HG03097 (cell line): ENCODE results near the gene ZSWIM2.
"Not testable (repeated sequence)": the region's sequence is repeated elsewhere in the genome, so short reads cannot be mapped to it uniquely, and the experiment has no call there.

Source experiments
- ATAC-seq: cut with Tn5 transposase; IDR thresholded peaks from one replicate; pipeline ENCODE4 v1.9.1; 2021; ENCODE audit not compliant: unreplicated experiment, low FRiP score

The ZSWIM2 gene

DNA sequence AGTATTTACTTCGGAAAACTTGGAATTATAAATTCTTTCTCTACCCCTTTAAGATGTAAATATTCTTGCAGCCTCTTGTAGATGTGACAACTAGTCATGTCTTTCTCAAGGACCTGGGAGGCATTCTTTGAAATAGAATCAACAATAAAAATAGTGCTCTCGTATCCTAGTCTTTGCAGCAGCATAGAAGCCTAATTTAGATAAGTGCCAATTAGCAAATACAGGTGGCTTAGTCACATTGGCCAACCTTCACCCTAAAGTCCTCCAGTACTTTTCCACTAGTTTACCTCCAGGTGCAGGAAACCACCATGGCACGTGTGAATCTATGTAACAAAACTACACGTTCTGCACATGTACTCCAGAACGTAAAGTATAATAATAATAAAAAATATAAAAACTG lies 3.5 kb upstream of the ZSWIM2 start:
- ATAC-seq: no peak

- ATAC-seq: no peak
Observed at GRCh38 chr2:186842373-186842772, 6.6 kb downstream of the ZSWIM2 start.

DNA sequence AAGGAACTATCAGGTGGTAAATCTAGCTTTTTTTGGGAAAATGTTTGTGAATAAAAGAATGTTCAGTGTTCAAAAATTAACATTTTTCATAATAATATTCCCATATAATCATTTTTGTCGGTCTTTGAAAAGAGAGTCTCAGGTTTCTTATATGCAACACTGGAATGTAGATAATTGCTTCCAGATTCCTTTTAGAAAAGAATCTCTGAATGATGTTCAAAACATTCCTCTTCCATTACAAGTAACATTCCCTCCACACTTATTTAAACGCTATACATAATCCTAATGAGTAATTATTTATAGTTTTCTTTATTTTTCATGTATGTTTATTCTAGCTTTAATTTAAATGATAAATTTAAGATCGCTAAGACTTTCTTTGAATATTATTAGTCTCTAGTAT lies 7.0 kb downstream of the ZSWIM2 start:
- ATAC-seq: no peak

DNA sequence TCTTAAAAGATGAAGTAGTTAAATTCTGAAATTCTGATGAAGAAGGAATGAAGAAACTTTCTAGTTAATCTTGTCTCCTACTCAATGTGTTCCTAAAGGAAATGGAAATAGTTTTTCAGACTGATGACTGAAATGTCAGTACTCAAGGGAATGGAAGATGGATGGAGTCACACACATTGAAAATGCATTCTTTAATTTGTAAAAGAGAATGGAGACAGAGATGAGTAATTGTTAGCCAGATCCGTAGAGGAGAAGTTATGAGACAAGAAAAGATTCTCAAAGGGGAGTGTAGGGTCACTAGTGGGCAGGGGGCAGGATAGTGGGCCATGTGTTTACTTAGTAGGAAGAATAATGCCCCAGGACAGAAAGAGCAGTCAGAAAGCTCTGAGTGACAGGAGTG lies 13.3 kb downstream of the ZSWIM2 start:
- no peak for ATAC-seq

- no peak for ATAC-seq
Observed at GRCh38 chr2:186827862-186828492, 21.0 kb downstream of the ZSWIM2 start.

- ATAC-seq: no peak
Observed at GRCh38 chr2:186827411-186827810, 21.6 kb downstream of the ZSWIM2 start.

GRCh38 chr2:186822323-186822722 lies 26.6 kb downstream of the ZSWIM2 start:
- no peak for ATAC-seq

DNA sequence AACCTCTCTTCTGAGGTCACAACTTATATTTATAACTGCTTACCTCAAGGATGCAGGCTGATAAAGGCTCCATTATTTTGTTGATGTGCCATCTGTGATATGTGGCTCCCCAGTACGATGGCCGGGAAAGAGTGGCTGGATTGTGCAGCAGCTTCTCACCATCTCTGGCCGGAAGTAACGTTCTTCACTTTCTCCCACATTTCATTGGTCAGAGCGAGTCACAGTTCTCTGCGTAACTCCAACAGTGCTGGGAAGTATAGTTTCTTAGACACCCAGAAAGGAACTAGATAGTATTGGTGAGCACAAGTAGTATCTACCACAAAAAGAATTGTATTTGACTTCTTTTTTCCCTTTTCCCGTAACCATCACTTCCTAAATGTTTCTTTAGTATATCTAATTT lies 28.7 kb downstream of the ZSWIM2 start:
- ATAC-seq: no peak

- ATAC-seq: not testable (repeated sequence)
Observed at GRCh38 chr2:186811760-186812159, 37.2 kb downstream of the ZSWIM2 start.

GRCh38 chr2:186806591-186806990 lies 42.4 kb downstream of the ZSWIM2 start:
- ATAC-seq: no peak

GRCh38 chr2:186798604-186799003 lies 50.4 kb downstream of the ZSWIM2 start:
- ATAC-seq: not testable (repeated sequence)

DNA sequence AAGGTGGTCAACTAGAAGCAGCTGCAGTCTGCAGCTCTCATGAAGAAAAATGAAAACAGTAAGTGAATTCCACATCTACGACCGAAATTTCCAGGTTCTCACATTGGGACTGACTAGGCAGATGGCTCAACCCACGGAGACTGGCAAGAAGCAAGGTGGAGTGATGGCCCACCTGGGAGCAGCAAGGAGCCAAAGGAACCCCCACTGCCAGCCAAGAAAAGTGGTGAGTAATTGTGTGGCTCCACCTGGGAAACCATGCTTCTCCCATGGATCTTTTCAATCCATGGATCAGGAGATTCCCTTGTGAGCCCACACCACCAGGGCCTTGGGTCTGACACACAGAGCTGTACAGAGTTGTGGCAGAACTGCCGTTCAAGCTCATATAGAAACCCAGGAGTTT lies 64.0 kb downstream of the ZSWIM2 start:
- ATAC-seq: no peak

GRCh38 chr2:186783254-186783653 lies 65.7 kb downstream of the ZSWIM2 start:
- ATAC-seq: no peak

DNA sequence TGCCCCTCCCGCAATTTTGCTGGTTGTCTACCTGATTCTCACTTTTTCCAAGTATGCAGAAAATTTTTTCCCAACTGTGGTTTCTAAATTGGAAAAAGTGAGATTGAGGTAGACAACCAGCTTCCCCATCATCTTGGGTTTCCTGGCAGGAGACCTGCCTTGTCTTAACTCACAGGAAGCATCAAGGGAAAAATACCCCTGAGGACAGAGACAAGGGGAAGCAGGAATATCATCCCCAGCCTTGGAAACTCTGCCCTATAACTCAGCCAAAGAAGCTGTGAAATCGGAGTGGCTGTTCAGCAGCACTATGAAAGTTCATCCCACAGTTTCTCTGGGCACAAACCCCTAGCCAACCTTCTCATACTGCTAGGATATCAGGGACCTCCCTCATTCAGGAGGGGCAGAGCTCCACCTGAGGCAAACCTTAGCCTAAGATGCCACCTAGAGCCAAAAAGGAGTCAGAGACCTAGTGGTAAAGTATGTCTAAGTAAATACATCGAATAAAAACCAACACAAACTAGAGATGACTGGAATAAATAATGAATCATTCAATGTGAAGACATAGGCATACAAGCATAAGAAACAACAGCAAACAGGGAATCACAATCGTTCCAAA lies 68.2 kb downstream of the ZSWIM2 start:
- no peak for ATAC-seq
